Activated CD8-positive, alpha-beta T cell treated with anti-CD3 and anti-CD28 coated beads for 36 hours (primary cell): Measurements from ENCODE around the gene NCAM1. TPM values are rescaled to one million over a fixed set of nuclear protein-coding genes. Genes with fewer than 3 reads are reported as not detected.
"Not testable (repeated sequence)": the region's sequence is repeated elsewhere in the genome, so short reads cannot be mapped to it uniquely, and the experiment has no call there.

Experiments used
- ATAC-seq: fragments of 200-7000 bp; cut with Tn5 transposase; one replicate; pipeline ENCODE4 v1.10.0; 2021; ENCODE audit warnings: mild to moderate bottlenecking, moderate library complexity
- CTCF ChIA-PET: fragments of 350-600 bp; sonication (Branson Sonifier 250); formaldehyde crosslinking; loops from one replicate; lab custom pipeline; 2021; ENCODE audit warnings: antibody characterized with exemption; lab: Charles Lee
- POLR2A ChIA-PET: fragments of 350-600 bp; sonication (Branson Sonifier 250); formaldehyde crosslinking; loops from one replicate; lab custom pipeline; 2021; ENCODE audit warnings: antibody characterized with exemption; lab: Charles Lee
- DNase-seq: peaks from one replicate; pipeline ENCODE4 v3.0.0-alpha.2; 2020
- H3K27ac Mint-ChIP-seq: one replicate; pipeline ENCODE4 v1.8.0; 2021; ENCODE audit warnings: mild to moderate bottlenecking, mixed read lengths
- H3K27me3 Mint-ChIP-seq: one replicate; pipeline ENCODE4 v1.8.0; 2021; ENCODE audit warnings: mixed read lengths
- H3K36me3 Mint-ChIP-seq: one replicate; pipeline ENCODE4 v1.8.0; 2021; ENCODE audit warnings: low read depth, mixed read lengths
- H3K4me1 Mint-ChIP-seq: one replicate; pipeline ENCODE4 v1.8.0; 2021; ENCODE audit warnings: low read depth, mixed read lengths
- H3K4me3 Mint-ChIP-seq: one replicate; pipeline ENCODE4 v1.8.0; 2021; ENCODE audit warnings: mild to moderate bottlenecking, moderate library complexity, mixed read lengths
- H3K9me3 Mint-ChIP-seq: one replicate; pipeline ENCODE4 v1.8.0; 2021; ENCODE audit warnings: mixed read lengths
- CTCF ChIP-seq: fragments of 200-600 bp; IDR thresholded peaks from one replicate; pipeline ENCODE4 v1.8.0; 2022; ENCODE audit warnings: antibody characterized with exemption, mild to moderate bottlenecking
- intact Hi-C: fragments of 100-400 bp; cut with micrococcal nuclease; formaldehyde crosslinking; loops from one replicate; pipeline ENCODE4 v1.10.0; 2022
- total RNA-seq, 2 experiments: library from RNA; stranded (reverse); gene quantifications; one replicate each; pipeline ENCODE4 v1.2.3, GENCODE V29; 2021

NCAM1 gene
- under 1 TPM; 0.47 to 0.56 TPM for total RNA-seq

- CTCF ChIA-PET = no interaction called here
- intact Hi-C loops = no loop called here
- Mint-ChIP-seq H3K27ac (no peak within 1 kb of the TSS), H3K4me1 (peaks cover 12% of the 10 kb centered on the region), H3K36me3 (peaks cover 1% of the 10 kb centered on the region), H3K27me3 (peaks cover 51% of the 10 kb centered on the region), H3K9me3 (no peaks in the 10 kb centered on the region), H3K4me3 (peak within 1 kb of the TSS; percentile 68)
- ATAC-seq (peak; percentile 55), DNase-seq (peak; percentile 26)
- TF ChIP-seq CTCF = no peak
- POLR2A ChIA-PET = no interaction called here
Measured at GRCh38 chr11:112961146-112961668, at the start of gene NCAM1. Gene NCAM1 (plus strand): TSS chr11:112961420.

- Mint-ChIP-seq H3K4me3 (no peak overlapping the region), H3K27me3 (peaks cover 6% of the 10 kb centered on the region), H3K4me1 (no peaks in the 10 kb centered on the region), H3K27ac (no peak overlapping the region), H3K36me3 (no peaks in the 10 kb centered on the region), H3K9me3 (peaks cover 7% of the 10 kb centered on the region)
- CTCF ChIA-PET = no interaction called here
- no peak for TF ChIP-seq CTCF
- POLR2A ChIA-PET = no interaction called here
- intact Hi-C loops = no loop called here
- DNase-seq (no peak), ATAC-seq (no peak)
Measured at GRCh38 chr11:112922606-112923005, 38.6 kb upstream of the NCAM1 start.

- intact Hi-C loops, H3K4me1 Mint-ChIP-seq, H3K9me3 Mint-ChIP-seq, CTCF ChIA-PET, DNase-seq, POLR2A ChIA-PET, H3K27ac Mint-ChIP-seq, H3K36me3 Mint-ChIP-seq, H3K27me3 Mint-ChIP-seq, H3K4me3 Mint-ChIP-seq, ATAC-seq: not testable (repeated sequence)
Measured at GRCh38 chr11:112924836-112925235, 36.4 kb upstream of the NCAM1 start.

GRCh38 chr11:112925516-112926310 is 35.5 kb upstream of the NCAM1 start:
- H3K27me3 Mint-ChIP-seq = peaks cover 6% of the 10 kb centered on the region
- ChIA-PET POLR2A (no interaction called here), CTCF (no interaction called here)
- no peaks in the 10 kb centered on the region for H3K9me3 Mint-ChIP-seq
- DNase-seq = no peak
- intact Hi-C loops = no loop called here
- H3K27ac Mint-ChIP-seq = no peak overlapping the region
- no peaks in the 10 kb centered on the region for H3K36me3 Mint-ChIP-seq
- H3K4me3 Mint-ChIP-seq = no peak overlapping the region
- TF ChIP-seq CTCF = no peak
- no peak for ATAC-seq
- no peaks in the 10 kb centered on the region for H3K4me1 Mint-ChIP-seq

- Mint-ChIP-seq H3K27me3 (no peaks in the 10 kb centered on the region), H3K36me3 (no peaks in the 10 kb centered on the region), H3K4me3 (no peak overlapping the region), H3K4me1 (no peaks in the 10 kb centered on the region), H3K27ac (no peak overlapping the region), H3K9me3 (no peaks in the 10 kb centered on the region)
- TF ChIP-seq CTCF = no peak
- DNase-seq (no peak), ATAC-seq (no peak)
- intact Hi-C loops = no loop called here
- POLR2A ChIA-PET = no interaction called here
- CTCF ChIA-PET = no interaction called here
Measured at GRCh38 chr11:112928136-112928535, 33.1 kb upstream of the NCAM1 start.
